GM08714 (cell line): Measurements from ENCODE around the gene MRPL28.
A peak's percentile ranks its signal among the peaks of the same experiment; 100 is the strongest.
"Not testable (repeated sequence)": the region's sequence is repeated elsewhere in the genome, so short reads cannot be mapped to it uniquely, and the experiment has no call there.

Source experiments
- H3K4me3 ChIP-seq: fragments of 200-500 bp; sonication (Bioruptor generic); 2 replicates; pipeline ENCODE4 v1.5.1; 2014; ENCODE audit warnings: mild to moderate bottlenecking, low read length, inconsistent platforms
- ZNF274 ChIP-seq: IDR thresholded peaks from 2 replicates; pipeline ENCODE4 v1.6.1; 2012; ENCODE audit warnings: mild to moderate bottlenecking, low read depth, low read length

MRPL28 gene

DNA sequence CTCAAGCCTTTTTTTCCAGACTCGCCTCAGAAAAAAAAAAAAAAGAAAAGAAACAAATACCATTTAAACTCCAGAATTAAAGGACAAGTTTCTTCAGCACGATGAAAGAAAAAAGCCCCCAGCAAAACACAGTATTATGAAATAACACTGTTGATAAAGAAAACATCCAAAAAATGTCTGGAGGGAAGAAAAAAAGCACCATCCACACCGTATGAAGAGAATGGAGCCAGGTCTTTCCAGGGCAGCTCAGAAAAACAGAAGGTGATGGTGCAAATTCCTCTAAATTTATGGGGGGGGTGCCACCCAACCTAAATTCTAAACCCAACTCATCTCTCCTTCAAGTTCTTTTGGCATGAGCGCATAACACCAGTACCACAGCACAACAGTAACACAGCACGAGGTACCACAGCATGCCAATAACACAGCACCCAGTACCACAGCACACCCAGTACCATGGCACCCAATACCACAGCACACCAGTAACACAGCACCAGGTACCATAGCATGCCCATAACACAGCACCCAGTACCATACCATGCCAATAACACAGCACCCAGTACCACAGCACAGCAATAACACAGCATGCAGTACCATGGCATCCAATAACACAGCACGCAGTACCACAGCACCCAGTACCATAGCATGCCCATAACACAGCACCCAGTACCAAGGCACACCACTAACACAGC, 36.8 kb downstream of the MRPL28 start:
- H3K4me3 ChIP-seq, result no peak overlapping the region
- TF ChIP-seq ZNF274, result no peak

DNA sequence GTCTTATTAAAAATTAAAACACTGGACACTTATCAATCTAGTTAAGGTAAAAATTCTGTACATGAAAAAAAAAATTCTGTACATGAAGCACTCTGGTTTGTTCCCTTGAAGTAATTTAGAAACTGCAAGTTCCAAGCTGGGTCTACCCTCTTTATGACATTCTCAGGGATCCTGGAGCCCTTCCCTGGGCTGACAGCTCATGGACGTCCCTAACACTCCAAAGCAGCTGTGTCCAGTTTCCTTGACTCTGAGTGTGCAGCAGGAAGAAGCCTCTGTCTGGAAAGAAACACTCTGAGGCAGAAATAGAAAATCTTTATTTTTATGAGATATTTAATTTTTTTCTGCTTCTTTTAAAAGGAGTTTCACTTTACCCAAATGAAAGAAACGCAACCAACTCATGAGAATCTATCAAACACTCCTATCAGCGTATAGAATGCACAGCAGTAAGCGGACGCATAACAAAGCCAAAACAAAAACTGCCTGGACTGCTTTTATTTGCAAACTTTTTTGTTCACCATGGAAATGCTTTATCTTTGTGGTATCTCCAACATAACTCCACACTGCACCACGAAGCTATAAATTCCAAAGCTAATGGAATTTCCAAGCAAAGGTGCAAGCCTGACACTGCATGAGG, 39.0 kb downstream of the MRPL28 start:
- H3K4me3 ChIP-seq, result not testable (repeated sequence)

- no peak overlapping the region for H3K4me3 ChIP-seq
- no peak for TF ChIP-seq ZNF274
Observed at GRCh38 chr16:330741-331140, 39.6 kb downstream of the MRPL28 start.

DNA sequence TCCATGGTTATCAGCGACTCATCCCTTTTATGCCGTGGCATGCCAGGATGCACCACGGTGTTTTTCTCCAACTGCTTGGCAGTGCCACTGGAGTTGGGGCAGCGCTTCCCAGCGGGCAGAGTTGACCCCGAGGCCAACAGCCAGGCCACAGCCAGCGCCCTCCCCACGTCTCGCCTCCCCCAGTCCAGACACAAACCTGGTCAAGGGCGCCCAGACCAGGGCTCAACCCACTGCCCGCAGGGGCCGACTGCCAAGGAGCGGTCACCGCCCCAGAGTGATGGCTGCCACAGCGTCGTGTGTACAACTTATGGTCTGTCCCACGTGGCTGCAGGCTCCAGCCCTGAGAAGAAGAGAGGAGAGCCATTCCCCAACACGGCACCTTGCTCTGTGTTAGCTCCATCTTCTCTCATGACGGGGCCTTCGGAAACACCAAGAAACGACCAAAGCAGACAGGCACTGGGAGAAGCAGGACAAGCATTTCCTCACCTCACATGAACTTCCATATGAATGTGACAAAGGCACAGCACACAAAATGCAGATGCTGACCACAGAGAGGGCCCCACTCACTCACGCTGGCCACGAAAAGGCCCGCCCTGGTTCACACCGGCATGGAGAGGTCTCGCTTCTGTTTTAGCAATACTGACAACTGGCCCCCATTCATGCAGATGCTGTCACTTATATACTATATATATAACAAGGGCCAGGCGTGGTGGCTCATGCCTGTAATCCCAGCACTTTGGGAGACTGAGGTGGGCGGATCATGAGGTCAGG, 44.8 kb downstream of the MRPL28 start:
- peak overlapping the region; percentile 40; the same call in 1 of the 2 replicates for H3K4me3 ChIP-seq
- TF ChIP-seq ZNF274, result no peak

DNA sequence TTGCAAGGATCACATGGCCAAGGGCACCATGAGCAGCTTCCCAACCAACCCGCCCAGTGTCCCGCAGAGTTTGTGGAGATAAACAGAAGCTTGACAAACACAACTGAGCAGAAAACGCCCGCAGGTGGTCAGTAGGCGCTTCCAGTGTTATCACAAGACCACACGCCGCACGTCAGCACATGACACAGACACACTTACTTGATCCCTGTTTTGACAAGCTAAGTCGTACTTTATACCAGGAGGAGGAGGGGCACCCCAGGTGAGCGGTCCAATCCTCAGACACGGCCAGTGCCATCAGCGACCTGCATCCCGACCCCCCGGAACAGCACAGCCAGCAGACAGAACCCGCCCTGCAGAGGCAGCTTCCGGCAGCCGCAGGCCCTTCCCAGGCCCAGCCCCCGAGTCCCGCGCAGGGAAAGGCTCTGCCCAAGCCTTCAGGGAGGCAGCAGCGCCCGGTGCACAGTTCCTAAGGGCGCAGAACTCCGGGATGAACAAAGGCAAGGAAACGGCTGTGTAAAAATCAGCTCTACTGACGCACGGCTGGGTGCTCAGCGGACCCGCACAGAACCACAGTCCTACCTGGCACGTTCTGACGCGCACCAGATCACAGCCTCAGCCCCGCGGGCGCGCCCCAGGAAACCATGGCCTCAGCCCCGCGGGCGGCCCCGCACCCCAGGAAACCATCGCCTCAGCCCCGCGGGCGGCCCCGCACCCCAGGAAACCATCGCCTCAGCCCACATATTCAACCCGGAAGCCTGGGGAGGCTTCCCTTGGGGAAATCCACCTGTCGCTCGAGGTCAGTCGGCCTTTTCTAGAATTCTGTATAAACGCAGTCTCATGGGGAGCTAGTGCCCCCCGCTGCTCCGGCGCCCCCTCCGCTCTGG, 45.6 kb downstream of the MRPL28 start:
- peak overlapping the region; percentile 40; the same call in 1 of the 2 replicates for H3K4me3 ChIP-seq
- TF ChIP-seq ZNF274, result no peak

DNA sequence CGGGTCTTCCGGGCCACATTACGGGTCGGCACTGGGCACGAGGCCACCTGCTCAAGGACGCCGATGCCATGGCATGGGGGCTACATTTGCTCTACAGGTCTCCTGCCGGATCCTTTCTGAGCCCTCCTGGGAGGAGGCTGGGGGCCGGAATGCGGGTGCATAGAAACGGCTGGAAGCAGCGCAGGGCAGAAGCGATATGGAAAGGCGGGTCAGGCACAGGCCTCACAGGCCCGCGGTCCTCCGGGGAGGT, 46.2 kb downstream of the MRPL28 start:
- H3K4me3 ChIP-seq, result no peak overlapping the region; the same call in 1 of the 2 replicates
- no peak for TF ChIP-seq ZNF274

GRCh38 chr16:322476-323143, 47.7 kb downstream of the MRPL28 start:
- H3K4me3 ChIP-seq, result no peak overlapping the region
- no peak for TF ChIP-seq ZNF274

DNA sequence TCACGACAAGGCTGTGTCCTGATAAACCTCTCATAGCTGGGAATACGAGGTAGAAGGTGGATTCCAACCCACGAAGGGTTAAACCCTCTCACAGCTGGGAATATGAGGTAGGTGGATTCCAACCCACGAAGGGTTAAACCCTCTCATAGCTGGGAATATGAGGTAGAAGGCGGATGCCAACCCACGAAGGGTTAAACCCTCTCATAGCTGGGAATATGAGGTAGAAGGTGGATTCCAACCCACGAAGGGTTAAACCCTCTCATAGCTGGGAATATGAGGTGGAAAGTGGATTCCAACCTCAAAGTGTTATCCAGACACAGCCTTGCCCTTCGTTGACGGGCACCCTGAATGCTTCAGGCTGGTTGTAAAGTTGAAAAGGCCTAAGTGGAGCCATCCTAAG, 48.8 kb downstream of the MRPL28 start:
- TF ChIP-seq ZNF274, result no peak
- no peak overlapping the region for H3K4me3 ChIP-seq

GRCh38 chr16:320206-320605, 50.1 kb downstream of the MRPL28 start:
- TF ChIP-seq ZNF274, result no peak
- no peak overlapping the region for H3K4me3 ChIP-seq

GRCh38 chr16:318628-319027, 51.7 kb downstream of the MRPL28 start:
- no peak overlapping the region for H3K4me3 ChIP-seq
- TF ChIP-seq ZNF274, result no peak

DNA sequence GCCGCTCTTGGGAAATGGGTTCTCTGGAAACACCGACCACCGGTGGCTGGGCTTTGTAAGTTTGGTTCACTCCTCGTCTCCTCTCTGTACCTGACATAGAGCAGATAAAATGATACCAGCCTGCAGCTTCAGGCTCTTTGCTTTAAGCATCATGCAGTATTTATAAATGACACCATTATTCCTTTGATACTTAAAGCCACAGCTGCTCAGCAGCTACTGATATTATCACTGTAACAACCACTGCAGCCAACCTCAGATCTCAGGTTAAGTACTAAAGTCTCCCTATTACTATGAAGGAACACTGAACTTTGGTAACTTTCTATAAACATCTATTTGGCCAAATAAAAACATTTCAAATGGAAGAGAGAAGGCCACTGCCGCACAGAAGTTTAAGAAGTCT, 52.8 kb downstream of the MRPL28 start:
- no peak for TF ChIP-seq ZNF274
- H3K4me3 ChIP-seq, result no peak overlapping the region
